Activated CD8-positive, alpha-beta memory T cell treated with anti-CD3 and anti-CD28 coated beads, Interleukin-2, amount 50 U/mL, for 4 hours (primary cell): ENCODE measurements around the gene MRGPRD.
"Not testable (repeated sequence)": the region's sequence is repeated elsewhere in the genome, so short reads cannot be mapped to it uniquely, and the experiment has no call there.

Experiments
- DNase-seq: peaks from one replicate; pipeline ENCODE4 v3.0.0-alpha.2; 2020

Gene MRGPRD

GRCh38 chr11:68990995-68991780 lies 10.4 kb upstream of the MRGPRD start:
- no peak for DNase-seq

DNA sequence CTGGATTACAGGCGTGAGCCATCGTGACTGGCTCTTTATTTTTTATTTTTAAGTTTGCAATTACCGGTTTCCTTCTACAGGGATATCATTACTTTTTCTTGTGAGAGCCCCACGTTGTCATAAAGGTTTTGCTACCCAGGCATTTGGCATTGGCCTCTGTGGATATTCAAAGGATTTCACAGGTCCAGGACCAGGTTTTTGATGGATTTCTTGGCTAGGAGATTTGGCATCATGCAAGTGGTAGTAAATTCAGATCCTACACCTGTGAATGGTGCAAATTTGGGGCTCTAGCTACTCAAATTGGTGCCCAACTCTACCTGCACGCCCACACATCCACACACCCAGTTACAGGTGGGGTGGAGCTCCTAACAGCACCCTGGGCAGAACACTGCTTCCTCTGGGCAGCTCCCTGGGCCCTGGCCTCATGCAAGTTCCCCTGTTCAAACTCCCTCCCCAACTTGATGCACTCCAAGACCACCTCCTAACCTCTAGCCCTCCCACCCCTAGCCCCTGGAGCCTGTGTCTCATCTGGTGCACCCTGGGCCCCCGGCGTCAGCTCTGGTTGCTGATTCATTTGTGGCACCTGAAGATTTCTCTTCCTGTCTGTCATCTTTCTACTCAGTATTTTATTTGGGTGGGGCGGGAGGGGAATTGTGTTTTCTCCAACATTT lies 9.3 kb upstream of the MRGPRD start:
- no peak for DNase-seq

DNA sequence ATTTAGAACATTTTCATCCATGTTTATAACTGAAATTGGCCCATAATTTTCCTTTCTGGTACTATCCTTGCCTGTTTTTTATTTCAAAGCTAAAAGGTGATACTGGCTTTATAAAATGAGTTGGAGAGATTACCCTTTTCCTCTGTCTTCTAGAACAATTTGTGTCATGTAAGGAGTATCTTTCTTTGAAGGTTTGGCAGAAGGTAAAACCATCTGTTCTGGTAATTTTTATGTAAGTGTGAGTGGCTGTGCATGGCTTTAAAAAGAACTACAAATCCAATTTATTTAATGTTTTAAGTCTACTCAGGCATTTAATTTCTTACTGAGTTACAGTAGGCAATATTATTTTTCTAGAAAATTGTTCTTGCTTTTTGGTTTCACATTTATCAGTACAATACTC lies 7.7 kb upstream of the MRGPRD start:
- no peak for DNase-seq

DNA sequence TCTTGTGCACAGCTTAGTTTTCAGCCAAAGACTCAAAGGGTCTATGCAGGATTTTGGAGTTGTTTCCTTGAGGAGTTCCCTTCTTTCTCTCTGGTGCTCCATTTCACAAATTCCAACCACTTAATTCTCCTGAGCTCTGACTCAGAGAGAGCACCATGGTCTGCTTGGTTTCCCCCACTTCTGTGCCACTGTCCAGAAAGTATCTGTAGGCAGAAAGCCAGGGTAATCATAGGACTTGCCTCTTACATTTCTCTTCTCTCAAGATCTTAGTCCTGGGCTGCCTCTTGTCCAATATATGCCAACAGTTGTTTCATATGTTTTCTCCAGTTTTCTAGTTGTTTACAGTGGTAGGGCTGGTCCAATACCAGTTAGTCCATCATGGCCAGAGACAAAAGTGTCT lies 6.4 kb upstream of the MRGPRD start:
- DNase-seq = no peak

- no peak for DNase-seq
These were observed 3.0 kb upstream of the MRGPRD start for GRCh38 chr11:68983801-68984200.

GRCh38 chr11:68982134-68982533 lies 1.3 kb upstream of the MRGPRD start:
- DNase-seq = no peak

GRCh38 chr11:68979931-68980775 lies 633 bp downstream of the MRGPRD start:
- no peak for DNase-seq

- DNase-seq = no peak
These were observed 1.7 kb downstream of the MRGPRD start for GRCh38 chr11:68978931-68979594.

DNA sequence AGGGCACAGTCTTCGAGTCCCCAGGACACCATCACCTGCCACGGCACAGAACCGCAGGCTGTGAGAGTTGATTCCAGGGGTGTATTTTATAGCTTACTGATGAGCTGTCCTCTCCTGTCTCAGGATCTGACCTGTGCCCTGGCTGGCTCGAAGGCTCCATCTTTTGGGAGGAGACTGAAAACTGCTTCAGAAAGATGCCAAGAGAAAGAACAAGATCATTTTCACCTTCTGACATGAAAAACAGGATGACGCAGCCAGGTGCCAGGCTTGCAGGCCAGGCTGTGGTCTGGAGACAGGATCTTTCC lies 2.2 kb downstream of the MRGPRD start:
- DNase-seq = no peak

- DNase-seq = no peak
These were observed 2.8 kb downstream of the MRGPRD start for GRCh38 chr11:68977781-68978625.

GRCh38 chr11:68976563-68976962 lies 4.2 kb downstream of the MRGPRD start:
- DNase-seq = no peak

DNA sequence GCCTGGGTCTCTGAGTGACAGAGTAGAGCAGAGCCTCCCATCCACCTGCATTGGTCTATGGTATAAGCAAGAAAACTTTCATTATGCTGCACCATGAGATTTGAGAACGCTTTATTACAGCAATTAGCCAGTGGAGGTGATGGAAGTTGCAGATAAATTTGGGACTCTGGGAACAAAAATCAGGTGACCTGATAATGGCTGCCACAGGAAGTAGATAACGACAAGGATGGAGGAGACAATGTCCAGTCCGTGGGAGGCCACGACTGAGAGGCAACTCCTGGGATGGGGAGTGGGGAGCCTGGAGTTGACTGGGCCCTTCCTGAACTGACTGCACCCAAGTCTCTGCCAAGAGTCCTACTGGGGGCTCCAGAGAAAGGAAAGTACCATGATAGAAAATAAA lies 4.7 kb downstream of the MRGPRD start:
- no peak for DNase-seq

GRCh38 chr11:68974421-68975194 lies 6.2 kb downstream of the MRGPRD start:
- DNase-seq = no peak

DNA sequence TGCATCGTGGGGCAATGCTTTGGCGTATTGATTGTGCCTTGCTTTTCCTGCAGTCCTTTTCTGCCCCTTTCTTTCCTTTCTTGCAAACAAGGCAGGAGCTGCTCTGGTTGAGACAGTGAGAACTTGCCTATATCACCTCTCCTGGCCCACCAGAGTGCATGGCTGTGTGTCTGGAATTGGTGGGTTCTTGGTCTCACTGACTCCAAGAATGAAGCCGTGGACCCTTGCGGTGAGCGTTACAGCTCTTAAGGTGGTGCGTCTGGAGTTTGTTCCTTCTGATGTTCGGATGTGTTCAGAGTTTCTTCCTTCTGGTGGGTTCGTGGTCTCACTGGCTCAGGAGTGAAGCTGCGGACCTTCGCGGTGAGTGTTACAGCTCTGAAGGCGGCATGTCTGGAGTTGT lies 7.1 kb downstream of the MRGPRD start:
- DNase-seq = not testable (repeated sequence)

DNA sequence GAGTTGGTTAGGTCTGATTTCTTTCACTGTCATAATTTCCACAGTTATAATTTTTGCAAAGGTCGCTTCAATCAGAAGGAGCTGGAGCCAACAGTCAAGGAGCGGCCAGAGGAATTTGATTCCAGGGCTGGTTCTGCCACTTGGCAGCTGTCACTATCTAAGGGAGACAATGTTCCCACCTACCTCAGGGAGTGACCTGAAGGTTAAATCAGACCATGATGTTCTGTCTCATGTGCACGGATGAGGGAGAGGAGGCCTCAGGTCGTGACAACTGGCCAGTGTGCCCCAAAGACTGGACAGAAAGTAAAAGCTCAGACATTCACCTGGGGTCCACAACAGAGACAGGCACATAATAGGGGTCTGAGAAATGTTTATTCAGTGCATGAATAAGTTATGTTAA lies 7.6 kb downstream of the MRGPRD start:
- DNase-seq = no peak

GRCh38 chr11:68970921-68971636 lies 9.7 kb downstream of the MRGPRD start:
- DNase-seq = no peak

GRCh38 chr11:68969386-68969785 lies 11.4 kb downstream of the MRGPRD start:
- no peak for DNase-seq

- DNase-seq = no peak
These were observed 12.2 kb downstream of the MRGPRD start for GRCh38 chr11:68968306-68969250.

DNA sequence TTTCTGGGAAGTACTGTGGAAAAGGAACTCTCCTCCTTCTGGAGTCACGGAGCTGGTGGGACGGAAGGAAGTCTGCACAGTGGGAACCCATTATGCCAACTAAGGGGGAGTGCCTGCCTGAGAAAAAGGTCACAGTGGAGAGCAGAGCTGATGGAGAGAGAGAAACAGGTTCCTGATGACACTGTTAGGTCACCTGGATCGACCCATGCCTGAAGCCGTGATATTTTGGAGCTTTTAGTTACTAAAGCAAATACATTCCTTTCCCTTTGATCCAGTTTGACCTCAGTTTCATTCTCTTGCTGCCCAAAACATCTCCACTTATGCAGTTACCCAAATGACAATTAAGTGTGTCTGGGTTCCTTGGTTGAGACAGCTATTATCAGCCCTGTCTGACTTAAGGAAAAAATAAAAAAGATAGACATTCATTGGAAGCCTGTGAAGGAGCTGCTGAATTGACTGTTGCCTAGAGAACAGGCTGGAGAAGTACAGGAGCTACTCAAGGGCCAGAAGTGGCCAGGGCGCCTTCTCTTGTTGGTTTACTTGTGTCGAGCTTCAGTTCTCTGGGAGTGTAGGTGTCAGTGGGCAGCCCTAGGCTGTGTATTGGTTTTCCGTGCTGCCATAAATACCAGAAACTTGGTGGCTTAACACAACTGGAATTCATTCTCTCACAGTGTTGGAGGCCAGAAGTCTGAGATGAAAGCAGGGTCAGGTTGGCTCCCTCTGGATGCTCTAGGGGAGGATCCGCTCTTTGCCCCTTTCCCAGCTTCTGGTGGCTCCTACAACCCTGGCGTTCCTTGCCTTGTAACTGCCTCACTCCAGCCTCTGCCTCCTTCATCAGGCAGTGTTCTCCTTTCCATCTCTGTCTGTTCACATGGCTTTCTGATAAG lies 13.6 kb downstream of the MRGPRD start:
- DNase-seq = no peak
